ENCODE measurements around the gene EMC10. TPM values are rescaled to one million over a fixed set of nuclear protein-coding genes. Genes with fewer than 3 reads are reported as not detected.

EMC10 gene
- total and polyA plus RNA-seq, 2 of the 4 experiments (the other 2 are of a cell fraction) = 11.3 to 90.9 TPM

DNA sequence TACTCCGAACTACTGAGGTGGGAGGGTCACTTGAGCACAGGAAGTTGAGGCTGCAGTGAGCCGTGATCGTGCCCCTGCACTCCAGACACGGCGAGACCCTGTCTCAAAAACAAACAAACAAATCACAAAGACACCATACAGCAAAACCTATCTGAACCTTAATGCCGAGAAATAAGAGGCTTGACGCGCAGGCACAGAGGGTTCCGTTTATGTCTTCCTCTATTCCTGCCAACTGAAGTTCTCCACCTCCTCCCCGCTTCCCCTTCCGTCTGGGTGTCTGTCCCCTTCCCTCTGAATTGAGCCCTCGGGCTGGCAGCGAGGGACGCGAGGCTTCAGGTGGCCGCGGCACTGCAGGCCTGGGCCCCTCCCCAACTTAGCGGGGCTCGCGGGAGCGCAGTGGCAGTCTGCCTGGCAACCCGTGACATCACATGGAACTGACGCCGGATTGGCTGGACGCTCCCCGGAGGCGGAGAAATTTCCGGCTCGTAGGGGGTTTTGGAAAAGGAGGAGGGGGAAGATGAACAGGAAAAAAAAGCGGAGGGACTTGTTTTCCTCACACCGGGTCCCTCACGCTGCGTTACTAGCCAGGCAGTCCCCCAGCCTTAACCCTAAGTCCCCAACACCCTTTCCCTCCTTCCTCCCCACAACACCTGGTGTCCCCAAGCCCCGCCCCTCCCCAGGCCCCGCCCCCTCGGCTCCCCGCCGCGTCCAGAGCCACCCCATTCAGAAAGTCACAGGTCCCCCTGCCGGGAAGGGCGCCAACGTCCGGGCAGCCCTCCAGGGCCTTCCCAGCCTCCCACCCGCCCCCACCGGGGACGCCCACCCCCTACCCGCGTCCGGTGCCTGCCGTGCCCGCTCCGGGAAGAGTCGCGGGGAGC lies 44.7 kb upstream of the EMC10 start:
- peak; percentile 57 for DNase-seq
- no TSS peak for BruUV-seq (replicated peaks)
- intact Hi-C loops (cut with micrococcal nuclease) = no loop called here
- Histone ChIP-seq H2BK120ac (ENCODE audit: low read depth, low read length) (no peak overlapping the region), H2BK15ac (ENCODE audit: low read depth, low read length) (no peak overlapping the region), H3K4me3 (ENCODE audit: insufficient read depth, low read depth, low read length) (peak overlapping the region; percentile 48), H2AK9ac (replicated peaks; ENCODE audit: low read depth, low read length, poor library complexity) (peak overlapping the region; percentile 90), H3K4me2 (ENCODE audit: low read depth, low read length) (peak overlapping the region; percentile 96), H3K4me1 (ENCODE audit: control insufficient read depth, insufficient read depth, low read length) (0 out of 2 replicates have a peak, but pooled peaks cover 3% of the 10 kb centered on the region), H3K79me1 (ENCODE audit: low read depth in 1 of 2, low read length in 2 of 2) (no peaks in the 10 kb centered on the region), H3K27ac (ENCODE audit: insufficient read depth, low read length) (no peak overlapping the region), H3K9me3 (ENCODE audit: control insufficient read depth, insufficient read depth, low read length) (no peaks in the 10 kb centered on the region), H2AFZ (replicated peaks; ENCODE audit: low read length, poor library complexity) (peak overlapping the region; percentile 98), H3K56ac (ENCODE audit: extremely low read depth, insufficient read depth, low read length) (no peak overlapping the region), H2AK5ac (ENCODE audit: low read depth, low read length) (no peak overlapping the region), H3K36me3 (ENCODE audit: control insufficient read depth, insufficient read depth, low read length) (no peaks in the 10 kb centered on the region), H2BK5ac (ENCODE audit: low read depth, low read length, poor library complexity, severe bottlenecking) (no peak overlapping the region), H3K14ac (replicated peaks; ENCODE audit: low read depth, low read length) (no peak overlapping the region), H4K8ac (ENCODE audit: low read depth in 2 of 2, low read length in 2 of 2) (peak overlapping the region; percentile 46 to 54; a peak in 2 of 4 replicates), H4K20me1 (ENCODE audit: insufficient read depth, low read length) (no peaks in the 10 kb centered on the region), H3K4ac (ENCODE audit: low read depth, low read length) (no peak overlapping the region), H3K18ac (ENCODE audit: low read depth, low read length) (no peak overlapping the region), H4K5ac (ENCODE audit: low read depth, low read length) (no peak overlapping the region), H3K27me3 (ENCODE audit: control insufficient read depth, insufficient read depth, low read length) (peaks cover 39% of the 10 kb centered on the region), H3K9ac (ENCODE audit: low read depth, low read length) (peak overlapping the region; percentile 43; the same call in 1 of the 2 replicates), H4K91ac (ENCODE audit: insufficient read depth, low read depth, low read length) (no peak overlapping the region), H2BK20ac (ENCODE audit: low read depth, low read length) (no peak overlapping the region), H3K9me1 (ENCODE audit: insufficient read depth, low read length) (no peaks in the 10 kb centered on the region), H3K23ac (ENCODE audit: low read depth, low read length) (no peak overlapping the region)
- POLR2A ChIA-PET (ENCODE audit: unreplicated experiment) = no interaction called here
- CTCF ChIA-PET = no interaction called here
- 8% methylated on average over 10 of the region's 54 CpGs; no CpG with 5 or more reads in 1 of the 2 experiments for WGBS, 2 experiments (ENCODE audit: extremely low coverage in 2 of 2, insufficient read length in 1 of 2)
- dilution Hi-C loops (cut with HindIII; ENCODE audit: low sequenced_read_pairs, unreplicated experiment) = no loop called here
- TF ChIP-seq CEBPB (IDR thresholded peaks at IDR 0.05; ENCODE audit: low read depth, low read length) (no peak), NFE2L2 (IDR thresholded peaks at IDR 0.05; ENCODE audit: low read depth, low read length) (no peak), MAFK (IDR thresholded peaks at IDR 0.05; ENCODE audit: low read depth, low read length) (no peak), CTCF (conservative IDR thresholded peaks at IDR 0.05; ENCODE audit: low read depth, low read length) (no peak), RFX5 (IDR thresholded peaks at IDR 0.05; ENCODE audit: low read depth, low read length) (peak; percentile 100), MAZ (IDR thresholded peaks at IDR 0.05; ENCODE audit: borderline replicate concordance, low read depth, low read length) (peak; percentile 52; the same call in 1 of the 2 replicates), BHLHE40 (IDR thresholded peaks at IDR 0.05; ENCODE audit: low read depth, low read length) (peak; percentile 36; the same call in 1 of the 2 replicates)
- peak; percentile 97 for ATAC-seq (ENCODE audit: low read depth)
- in situ Hi-C loops (cut with MboI; ENCODE audit: low sequenced_read_pairs) = no loop called here

All from IMR-90 (cell line).